ENCODE data around the gene JPH3.

GRCh38 chr16:87631067-87631466 is 28.8 kb downstream of the JPH3 start:
- TF ChIP-seq POLR2A (IDR thresholded peaks at IDR 0.05): no peak
- no peak for TF ChIP-seq CTCF (IDR thresholded peaks at IDR 0.05 in 4 of 5, conservative IDR thresholded peaks at IDR 0.05 in 1 of 5)
